GM19455 (cell line): Measurements from ENCODE around the gene UGT1A10.
"Not testable (repeated sequence)": the region's sequence is repeated elsewhere in the genome, so short reads cannot be mapped to it uniquely, and the experiment has no call there.

Experiments used
- ATAC-seq: cut with Tn5 transposase; IDR thresholded peaks from one replicate; pipeline ENCODE4 v1.9.1; 2021; ENCODE audit not compliant: unreplicated experiment

Gene UGT1A10

DNA sequence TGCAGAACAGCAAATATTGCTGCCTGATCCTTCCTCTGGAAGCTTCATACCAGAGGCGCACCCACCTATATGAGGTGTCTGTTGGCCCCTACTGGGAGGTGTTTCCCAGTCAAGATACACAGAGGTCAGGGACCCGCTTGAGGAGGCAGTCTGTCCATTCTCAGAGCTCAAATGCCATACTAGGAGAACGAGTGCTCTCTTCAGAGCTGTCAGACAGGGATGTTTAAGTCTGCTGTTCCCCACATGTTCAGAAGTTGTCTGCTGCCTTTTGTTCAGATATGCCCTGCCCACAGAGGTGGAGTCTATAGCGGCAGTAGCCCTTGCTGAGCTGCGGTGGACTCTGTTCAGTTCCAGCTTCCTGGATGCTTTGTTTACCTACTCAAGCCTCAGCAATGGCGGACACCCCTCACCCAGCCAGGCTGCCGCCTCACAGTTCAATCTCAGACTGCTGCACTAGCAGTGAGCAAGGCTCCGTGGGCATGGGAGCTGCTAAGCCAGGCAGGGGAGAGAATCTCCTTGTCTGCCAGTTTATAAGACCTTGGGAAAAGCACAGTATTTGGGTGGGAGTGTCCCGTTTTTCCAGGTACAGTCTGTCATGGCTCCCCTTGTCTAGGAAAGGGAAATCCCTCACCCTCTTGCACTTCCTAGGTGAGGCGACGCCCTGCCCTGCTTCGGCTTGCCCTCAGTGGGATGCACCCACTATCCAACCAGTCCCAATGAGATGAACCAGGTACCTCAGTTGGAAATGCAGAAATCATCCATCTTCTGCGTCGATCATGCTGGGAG is 100.8 kb downstream of the UGT1A10 start:
- ATAC-seq: not testable (repeated sequence)

DNA sequence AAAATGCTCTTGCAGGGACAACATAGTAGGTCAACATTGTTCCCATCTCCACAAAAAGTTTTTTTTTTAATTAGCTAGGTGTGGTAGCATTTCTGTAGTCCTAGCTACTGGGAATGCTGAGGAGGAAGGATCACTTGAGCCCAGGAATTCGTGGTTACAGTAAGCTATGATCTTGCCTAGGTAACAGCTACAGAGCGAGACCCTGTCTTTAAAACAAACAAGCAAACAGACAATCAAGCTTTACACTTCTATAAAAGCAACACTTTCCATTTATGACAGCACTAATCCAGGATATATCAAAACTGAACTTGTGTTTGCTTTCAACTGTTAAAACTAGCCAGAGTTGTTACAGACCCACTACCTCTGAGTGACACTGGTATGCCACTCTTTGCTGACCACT is 104.6 kb downstream of the UGT1A10 start:
- ATAC-seq: no peak

DNA sequence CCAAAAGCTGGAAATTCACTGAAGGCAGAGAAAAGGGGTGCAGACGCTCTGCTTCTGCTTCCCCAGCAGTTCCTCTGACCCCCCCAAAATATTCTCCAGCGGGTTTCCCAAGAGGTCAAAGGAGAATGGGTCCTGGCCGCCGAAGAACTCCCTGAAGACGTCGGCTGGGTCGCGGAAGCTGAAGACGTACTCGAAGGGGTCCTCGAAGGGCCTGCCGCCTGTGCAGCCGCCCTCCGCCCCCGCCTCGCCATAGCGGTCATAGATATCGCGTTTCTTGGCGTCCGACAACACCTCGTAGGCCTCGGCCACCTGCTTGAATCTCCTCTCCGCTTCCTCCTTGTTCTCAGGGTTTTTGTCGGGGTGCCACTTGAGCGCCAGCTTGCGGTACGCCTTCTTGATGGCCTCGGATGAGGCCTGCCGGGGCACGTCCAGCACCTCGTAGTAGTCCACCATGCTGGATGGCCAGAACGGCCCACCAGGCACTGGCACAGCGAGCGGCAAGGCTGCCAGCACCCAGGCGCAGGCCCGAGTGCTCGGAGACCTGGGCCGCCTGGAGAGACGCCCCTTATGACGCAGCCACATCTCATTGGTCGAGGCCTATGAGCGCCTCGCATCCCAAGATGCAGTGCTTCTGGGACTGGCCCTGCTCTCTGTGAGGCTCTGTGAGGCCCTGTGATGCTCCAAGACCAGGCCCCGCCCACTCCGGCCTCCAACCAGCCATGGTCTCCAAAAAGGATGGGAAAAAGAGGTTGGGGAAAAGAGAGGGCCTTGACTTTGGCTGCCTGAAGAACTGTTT is 107.4 kb downstream of the UGT1A10 start:
- no peak for ATAC-seq

DNA sequence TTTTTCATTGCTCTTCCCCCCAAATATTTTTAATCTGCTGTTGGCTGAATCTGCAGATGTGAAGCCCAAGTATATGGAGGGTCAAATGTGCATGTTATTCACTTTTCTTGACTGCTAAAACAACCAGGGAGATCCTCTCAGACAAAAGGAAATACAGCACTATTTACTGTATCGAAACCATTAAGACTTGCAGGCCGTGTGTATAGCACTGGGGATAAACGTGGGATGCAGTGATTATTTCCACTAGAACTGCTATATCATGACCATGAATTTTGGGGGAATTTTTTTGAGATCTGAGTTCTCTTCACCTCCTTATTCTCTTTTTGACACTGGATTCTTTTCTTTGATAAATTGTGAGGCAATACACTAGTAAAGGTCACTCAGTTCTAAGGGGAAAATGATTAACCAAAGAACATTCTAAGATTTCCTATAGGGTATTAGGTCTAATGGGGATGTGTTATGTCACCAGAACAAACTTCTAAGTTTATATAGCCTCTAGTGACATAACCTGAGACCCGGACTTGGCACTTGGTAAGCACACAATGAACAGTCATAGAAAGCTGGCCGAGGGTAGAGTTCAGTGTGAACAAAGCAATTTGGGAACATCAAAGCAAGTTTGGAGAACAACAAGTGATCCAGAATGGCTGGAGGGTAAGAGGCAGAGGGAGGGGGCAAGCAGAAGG is 109.0 kb downstream of the UGT1A10 start:
- ATAC-seq: no peak

DNA sequence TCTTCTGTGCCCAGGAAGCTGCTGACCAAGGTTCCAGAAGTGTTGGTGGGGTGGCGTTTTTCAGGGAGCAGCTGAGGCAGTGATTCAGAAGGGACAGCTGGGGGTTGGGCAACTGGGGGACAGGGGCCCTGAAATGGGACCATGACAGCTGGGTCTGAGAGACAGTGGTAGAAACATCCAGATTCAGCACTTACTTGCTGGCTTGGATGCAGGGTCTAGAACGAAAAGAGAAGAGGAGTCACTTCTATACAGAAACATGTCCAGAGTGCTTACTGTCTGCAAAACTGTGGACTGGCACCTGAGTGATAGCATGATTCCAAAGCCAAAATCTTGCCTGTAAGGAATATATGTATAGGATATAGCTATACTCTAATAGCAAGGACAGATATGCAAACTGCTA is 109.6 kb downstream of the UGT1A10 start:
- ATAC-seq: not testable (repeated sequence)

DNA sequence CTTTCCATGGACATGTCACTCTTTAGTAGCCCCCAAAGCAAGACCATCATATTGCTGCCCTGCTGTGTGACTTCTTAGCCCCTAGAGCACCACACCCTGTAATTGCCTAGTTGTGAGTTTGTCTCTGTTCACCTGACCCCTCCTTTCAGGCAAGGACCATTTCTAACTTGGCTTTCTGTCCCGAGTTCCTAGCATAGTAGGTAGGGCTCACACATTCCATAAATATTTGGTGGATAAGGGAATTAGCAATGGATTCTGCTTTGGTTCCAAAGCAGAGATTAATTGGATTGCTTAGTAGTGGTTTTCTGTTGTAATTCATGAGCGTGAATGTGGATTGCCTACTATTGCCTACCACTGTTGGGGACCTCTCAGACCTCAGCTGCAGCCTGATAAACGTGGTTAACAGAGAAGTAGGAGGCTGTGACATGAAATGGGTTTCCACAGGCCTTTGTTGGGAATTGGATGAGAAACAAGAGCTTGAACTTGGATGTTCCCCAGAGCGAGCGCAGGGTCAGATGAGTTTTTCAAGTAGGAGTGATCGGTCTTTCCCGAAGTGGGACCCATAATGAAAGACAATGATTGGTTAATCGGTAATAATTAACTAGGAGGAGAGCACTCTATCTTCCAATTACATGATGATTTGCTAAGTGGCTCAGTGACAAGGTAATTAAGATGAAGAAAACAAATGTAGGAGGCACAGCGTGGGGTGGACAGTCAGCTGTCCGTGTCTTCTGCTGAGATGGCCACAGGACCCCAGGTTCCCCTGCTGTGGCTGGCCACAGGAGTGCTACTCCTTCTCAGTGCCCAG is 110.4 kb downstream of the UGT1A10 start:
- no peak for ATAC-seq

DNA sequence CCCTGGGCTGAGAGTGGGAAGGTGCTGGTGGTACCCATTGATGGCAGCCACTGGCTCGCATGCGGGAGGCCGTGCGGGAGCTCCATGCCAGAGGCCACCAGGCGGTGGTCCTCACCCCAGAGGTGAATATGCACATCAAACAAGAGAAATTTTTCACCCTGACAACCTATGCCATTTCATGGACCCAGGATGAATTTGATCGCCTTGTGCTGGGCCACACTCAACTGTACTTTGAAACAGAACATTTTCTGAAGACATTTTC is 111.0 kb downstream of the UGT1A10 start:
- no peak for ATAC-seq

DNA sequence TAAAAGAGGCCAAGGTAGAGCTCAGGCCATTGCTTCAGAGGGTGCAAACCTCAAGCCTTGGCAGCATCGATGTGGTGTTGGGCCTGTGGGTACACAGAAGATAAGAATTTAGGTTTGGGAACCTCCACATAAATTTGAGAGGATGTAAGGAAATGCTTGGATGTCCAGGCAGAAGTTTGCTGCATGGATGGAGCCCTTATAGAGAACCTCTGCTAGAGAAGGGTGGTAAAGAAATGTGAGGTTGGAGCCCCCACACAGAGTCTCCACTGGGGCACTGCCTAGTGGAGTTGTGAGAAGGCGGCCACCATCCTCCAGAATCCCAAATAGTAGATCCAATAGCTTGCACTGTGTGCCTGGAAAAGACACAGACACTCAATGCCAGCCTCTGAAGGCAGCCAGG is 114.4 kb downstream of the UGT1A10 start:
- ATAC-seq: not testable (repeated sequence)

DNA sequence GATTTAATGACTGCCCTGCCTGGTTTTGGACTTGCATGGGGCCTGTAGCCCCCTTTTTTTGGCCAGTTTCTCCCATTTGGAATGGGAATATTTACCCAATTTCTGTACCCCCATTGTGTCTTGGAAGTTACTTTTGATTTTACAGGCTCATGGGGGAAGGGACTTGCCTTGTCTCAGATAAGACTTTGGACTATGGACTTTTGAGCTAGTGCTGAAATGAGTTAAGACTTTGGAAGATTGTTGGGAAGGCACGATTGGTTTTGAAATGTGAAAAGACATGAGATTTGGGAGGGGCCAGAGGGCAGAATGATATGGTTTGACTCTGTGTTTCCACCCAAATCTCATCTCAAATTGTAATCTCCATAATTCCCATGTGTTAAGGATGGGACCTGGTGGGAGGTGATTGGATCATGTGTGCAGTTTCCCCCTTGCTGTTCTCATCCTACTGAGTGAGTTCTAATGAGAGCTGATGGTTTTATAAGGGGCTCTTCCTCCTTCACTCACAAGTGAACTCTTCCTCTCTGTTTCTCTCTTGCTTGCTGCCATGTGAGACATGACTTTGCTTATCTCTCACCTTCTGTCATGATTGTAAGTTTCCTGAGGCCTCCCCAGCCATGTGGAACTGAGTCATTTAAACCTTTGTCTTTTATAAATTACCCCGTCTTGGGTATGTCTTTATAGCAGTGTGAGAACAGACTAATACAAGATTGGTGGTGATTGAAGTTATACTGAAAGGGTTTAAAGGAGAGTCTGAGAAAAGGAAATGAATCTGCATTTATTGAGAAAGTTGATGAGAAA is 115.2 kb downstream of the UGT1A10 start:
- ATAC-seq: not testable (repeated sequence)

DNA sequence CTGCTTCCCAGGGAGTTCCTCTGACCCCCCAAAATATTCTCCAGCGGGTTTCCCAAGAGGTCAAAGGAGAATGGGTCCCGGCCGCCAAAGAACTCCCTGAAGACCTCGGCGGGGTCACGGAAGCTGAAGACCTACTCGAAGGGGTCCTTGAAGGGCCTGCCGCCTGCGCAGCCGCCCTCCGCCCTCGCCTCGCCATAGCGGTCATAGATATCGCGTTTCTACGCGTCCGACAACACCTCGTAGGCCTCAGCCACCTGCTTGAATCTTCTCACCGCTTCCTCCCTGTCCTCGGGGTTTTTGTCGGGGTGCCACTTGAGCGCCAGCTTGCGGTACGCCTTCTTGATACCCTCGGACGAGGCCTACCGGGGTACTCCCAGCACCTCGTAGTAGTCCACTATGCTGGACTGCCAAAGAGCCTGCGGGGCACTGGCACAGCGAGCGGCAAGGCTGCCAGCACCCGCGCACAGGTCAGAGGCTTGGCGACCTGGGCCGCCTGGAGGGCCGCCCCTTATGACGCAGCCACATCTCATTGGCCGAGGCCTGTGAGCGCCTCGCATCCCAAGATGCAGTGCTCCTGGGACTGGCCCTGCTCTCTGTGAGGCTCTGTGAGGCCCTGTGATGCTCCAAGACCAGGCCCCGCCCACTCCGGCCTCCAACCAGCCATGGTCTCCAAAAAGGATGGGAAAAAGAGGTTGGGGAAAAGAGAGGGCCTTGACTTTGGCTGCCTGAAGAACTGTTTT is 118.8 kb downstream of the UGT1A10 start:
- no peak for ATAC-seq

DNA sequence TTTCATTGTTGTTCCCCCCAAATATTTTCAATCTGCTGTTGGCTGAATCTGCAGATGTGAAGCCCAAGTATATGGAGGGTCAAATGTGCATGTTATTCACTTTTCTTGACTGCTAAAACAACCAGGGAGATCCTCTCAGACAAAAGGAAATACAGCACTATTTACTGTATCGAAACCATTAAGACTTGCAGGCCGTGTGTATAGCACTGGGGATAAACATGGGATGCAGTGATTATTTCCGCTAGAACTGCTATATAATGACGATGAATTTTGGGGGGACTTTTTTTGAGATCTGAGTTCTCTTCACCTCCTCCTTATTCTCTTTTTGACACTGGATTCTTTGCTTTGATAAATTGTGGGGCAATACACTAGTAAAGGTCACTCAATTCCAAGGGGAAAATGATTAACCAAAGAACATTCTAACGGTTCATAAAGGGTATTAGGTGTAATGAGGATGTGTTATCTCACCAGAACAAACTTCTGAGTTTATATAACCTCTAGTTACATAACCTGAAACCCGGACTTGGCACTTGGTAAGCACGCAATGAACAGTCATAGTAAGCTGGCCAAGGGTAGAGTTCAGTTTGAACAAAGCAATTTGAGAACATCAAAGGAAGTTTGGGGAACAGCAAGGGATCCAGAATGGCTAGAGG is 120.3 kb downstream of the UGT1A10 start:
- ATAC-seq: no peak

DNA sequence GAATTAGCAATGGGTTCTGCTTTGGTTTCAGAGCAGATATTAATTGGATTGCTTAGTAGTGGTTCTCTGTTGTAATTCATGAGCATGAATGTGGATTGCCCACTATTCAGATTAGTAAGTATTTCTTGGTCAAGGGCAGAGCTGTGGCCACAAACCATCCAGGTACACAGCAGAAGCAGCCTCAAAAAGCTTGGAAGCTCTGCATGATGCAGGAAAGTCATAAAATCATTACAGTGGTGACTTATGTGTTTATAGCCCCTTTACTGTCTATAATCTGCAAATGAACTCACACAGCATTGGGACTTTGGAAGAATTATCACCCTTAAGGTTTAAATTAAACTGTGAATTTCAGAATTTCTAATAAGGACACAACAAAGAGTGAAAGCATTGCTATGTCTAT is 121.9 kb downstream of the UGT1A10 start:
- ATAC-seq: no peak

DNA sequence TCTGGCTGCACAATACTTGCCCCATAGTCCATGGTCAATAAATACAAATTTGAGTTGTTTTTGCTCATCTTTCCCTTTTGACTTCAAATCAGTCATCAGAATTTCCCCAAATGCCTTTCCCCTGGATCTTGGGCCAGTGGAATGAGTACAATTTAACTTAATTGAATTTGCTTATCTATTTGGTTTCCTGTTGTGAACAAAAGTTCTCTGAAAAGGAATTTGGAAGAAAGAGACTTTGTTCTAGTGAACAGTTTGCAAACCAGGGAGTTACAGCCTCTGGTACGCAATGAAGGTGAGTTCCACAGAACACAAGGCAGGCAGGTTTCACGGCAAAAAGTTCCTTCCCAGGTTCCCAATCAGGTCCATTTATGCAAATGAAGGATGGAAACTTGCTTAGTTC is 122.6 kb downstream of the UGT1A10 start:
- no peak for ATAC-seq

DNA sequence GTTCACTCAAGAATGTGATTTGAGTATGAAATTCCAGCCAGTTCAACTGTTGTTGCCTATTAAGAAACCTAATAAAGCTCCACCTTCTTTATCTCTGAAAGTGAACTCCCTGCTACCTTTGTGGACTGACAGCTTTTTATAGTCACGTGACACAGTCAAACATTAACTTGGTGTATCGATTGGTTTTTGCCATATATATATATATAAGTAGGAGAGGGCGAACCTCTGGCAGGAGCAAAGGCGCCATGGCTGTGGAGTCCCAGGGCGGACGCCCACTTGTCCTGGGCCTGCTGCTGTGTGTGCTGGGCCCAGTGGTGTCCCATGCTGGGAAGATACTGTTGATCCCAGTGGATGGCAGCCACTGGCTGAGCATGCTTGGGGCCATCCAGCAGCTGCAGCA is 123.8 kb downstream of the UGT1A10 start, which contains the start of gene UGT1A1:
TSS of gene UGT1A1 (plus strand) at position 228 of the 400 bp plus-strand sequence. CDS start at position 246, 18 bp downstream.
- no peak for ATAC-seq

DNA sequence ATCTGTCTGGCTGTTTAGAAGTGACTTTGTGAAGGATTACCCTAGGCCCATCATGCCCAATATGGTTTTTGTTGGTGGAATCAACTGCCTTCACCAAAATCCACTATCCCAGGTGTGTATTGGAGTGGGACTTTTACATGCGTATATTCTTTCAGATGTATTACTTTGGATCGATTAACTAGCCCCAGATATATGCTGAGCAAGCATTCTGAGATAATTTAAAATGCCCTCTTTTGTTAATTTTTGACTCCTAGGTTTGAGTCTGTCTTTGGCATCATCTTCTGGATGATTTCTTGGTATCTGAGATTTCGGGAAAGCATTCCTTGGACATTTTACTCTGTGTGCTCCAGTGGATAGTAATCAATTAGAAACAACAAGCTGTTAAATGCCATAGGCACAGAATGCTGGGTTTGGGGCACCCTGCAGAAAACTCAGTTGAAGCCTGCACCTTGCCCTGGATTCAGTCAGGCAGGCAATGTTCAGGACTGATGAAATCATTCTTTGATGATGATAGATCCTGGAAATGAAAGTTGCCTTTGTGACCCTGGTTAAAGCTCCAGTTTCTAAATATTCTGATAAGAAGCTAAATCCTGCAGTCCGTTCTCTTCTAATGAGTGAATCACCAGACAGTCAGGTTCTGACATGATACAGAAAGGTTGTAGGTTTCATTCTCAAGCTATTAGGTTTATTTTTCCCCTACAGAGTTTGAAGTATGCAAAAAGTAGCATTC is 125.0 kb downstream of the UGT1A10 start:
- ATAC-seq: no peak

DNA sequence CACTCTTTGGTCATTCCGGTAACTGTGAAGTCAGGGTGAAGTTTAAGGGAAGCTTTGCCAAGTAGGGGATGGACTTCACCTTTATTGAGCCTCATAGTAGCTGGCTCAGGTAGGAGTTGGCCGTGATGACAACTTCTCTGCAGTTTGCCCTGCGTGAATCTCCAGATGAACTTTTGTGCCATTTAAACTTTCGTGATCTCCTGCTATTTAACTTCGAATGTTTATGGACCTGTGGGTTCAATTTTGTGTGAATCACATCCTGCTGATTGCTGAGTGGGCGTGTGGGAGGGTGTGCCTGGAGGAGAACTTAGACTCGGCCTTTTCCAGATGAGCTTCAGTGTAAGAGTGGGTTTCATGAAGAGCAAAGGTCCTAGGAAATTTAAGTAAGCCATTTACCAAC is 128.0 kb downstream of the UGT1A10 start:
- ATAC-seq: no peak

DNA sequence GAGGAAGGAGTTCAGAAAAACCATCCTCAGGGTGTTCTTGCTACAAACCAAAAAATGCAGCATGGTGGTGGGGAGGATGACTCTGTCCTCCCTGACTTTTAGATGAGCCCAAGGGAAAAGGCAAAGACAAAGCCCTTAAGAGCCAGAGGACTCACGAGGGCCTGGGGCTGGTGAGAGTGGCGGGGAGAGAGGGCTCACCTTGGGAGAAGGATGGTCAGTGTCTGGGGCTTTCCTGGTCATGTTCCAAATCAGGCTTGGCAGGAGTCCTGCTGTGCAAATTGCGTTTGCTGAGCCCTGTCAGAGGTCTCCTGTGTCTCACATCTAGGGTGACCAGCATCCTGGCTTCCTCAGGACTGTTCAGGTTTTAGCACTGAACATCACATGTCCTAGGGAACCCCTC is 128.5 kb downstream of the UGT1A10 start:
- no peak for ATAC-seq

DNA sequence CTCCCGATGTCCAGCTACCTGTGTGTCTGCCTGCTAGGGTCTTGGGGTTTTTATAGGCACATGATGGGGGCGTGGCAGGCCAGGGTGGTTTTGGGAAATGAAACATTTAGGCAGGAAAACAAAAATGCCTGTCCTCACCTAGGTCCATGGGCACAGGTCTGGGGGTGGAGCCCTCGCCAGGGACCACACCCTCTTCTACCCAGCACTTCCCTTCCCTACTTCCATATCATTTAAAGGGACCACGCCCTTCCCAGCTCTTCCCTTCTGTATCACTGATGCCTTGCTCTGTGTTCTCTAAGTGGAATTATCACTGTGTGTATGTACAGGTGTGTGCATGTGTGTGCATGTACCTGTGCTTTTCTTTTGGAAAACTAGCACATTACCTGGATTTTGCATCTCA is 130.2 kb downstream of the UGT1A10 start:
- ATAC-seq: no peak
